Brain microvascular endothelial cell (primary cell): ENCODE measurements around the gene FAM162A.

Experiments
- DNase-seq: peaks from one replicate; pipeline ENCODE4 v3.0.0-alpha.2; 2020
- H3K27ac ChIP-seq: fragments of 250-450 bp; sonication (Bioruptor Pico); 2 replicates; pipeline ENCODE4 v1.5.1; 2020; ENCODE audit warnings: mild to moderate bottlenecking, moderate library complexity
- H3K27me3 ChIP-seq: fragments of 250-450 bp; sonication (Bioruptor Pico); replicated peaks from 2 replicates; pipeline ENCODE4 v1.5.1; 2020; ENCODE audit warnings: mild to moderate bottlenecking
- H3K36me3 ChIP-seq: fragments of 250-450 bp; sonication (Bioruptor Pico); replicated peaks from 2 replicates; pipeline ENCODE4 v1.5.1; 2020; ENCODE audit warnings: mild to moderate bottlenecking
- H3K4me3 ChIP-seq: 2 replicates; pipeline ENCODE4 v1.5.1; 2011; ENCODE audit warnings: low read depth, mild to moderate bottlenecking, control low read depth, low read length, moderate library complexity
- CTCF ChIP-seq: IDR thresholded peaks from 2 replicates; pipeline ENCODE4 v1.5.1; 2011; ENCODE audit warnings: low read depth, mild to moderate bottlenecking, moderate library complexity, low read length, control low read depth, inconsistent platforms; ENCODE audit errors: missing control alignments
- in situ Hi-C: cut with HindIII; loops from 2 replicates; pipeline ENCODE4 v1.10.0; 2017; ENCODE audit warnings: low sequenced_read_pairs, low pct_ligation_motif_present

FAM162A gene, protein sequence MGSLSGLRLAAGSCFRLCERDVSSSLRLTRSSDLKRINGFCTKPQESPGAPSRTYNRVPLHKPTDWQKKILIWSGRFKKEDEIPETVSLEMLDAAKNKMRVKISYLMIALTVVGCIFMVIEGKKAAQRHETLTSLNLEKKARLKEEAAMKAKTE

GRCh38 chr3:122383771-122384697, at the start of gene FAM162A:
Gene FAM162A (plus strand): TSS chr3:122384182. CDS start chr3:122384266, 84 bp downstream.
- H3K4me3 ChIP-seq, result peak within 1 kb of the TSS; percentile 93
- peak within 1 kb of the TSS; percentile 40 for H3K27ac ChIP-seq
- no peaks in the 10 kb centered on the region for H3K36me3 ChIP-seq
- no peaks in the 10 kb centered on the region for H3K27me3 ChIP-seq
- TF ChIP-seq CTCF, result peak; percentile 55
- in situ Hi-C loops, result no loop called here
- DNase-seq, result peak; percentile 82

- in situ Hi-C loops, result no loop called here
- no peak for DNase-seq
- no peak overlapping the region for H3K27ac ChIP-seq
- H3K27me3 ChIP-seq, result no peaks in the 10 kb centered on the region
- TF ChIP-seq CTCF, result no peak
- H3K4me3 ChIP-seq, result no peak overlapping the region
- H3K36me3 ChIP-seq, result no peaks in the 10 kb centered on the region
Measured at GRCh38 chr3:122342803-122343202, 41.2 kb upstream of the FAM162A start.

DNA sequence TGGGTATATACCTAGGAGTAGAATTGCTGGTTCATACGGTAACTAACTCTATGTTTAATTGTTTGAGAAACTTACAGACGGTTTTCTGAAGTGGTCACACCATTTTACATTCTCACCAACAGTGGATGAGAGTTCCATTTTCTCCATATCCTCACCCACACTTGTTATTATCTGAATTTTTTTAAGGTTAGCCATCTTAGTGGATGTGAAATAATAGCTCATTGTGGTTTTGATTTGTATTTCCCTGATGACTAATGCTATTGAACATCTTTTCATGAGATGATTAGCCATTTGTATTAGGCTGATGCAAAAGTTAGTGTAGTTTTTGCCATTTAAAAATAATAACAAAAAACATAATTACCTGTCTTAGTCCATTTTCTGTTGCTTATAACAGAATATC, 40.3 kb upstream of the FAM162A start:
- in situ Hi-C loops, result no loop called here
- H3K27ac ChIP-seq, result no peak overlapping the region
- no peak overlapping the region for H3K4me3 ChIP-seq
- H3K27me3 ChIP-seq, result no peaks in the 10 kb centered on the region
- TF ChIP-seq CTCF, result no peak
- DNase-seq, result no peak
- H3K36me3 ChIP-seq, result no peaks in the 10 kb centered on the region

DNA sequence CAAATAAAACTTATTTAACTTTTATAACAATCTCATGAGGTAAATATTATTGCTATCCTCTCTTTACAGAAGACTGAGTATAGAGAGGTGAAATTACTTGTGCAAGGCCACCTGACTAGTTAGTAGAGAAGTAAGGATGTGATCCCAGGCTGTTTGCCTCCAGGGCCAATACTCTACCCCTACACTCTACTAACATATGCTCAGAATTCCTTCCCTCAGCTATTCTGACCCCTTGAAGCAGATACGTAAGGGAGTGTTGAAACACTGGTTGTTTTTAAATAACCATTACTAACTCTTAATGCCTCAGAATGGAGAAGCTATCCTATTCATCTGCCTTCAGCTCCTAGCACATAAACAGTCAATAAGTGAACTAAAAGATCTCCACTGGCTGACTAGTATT, 34.8 kb upstream of the FAM162A start:
- in situ Hi-C loops, result no loop called here
- H3K4me3 ChIP-seq, result no peak overlapping the region
- no peaks in the 10 kb centered on the region for H3K36me3 ChIP-seq
- no peaks in the 10 kb centered on the region for H3K27me3 ChIP-seq
- no peak for TF ChIP-seq CTCF
- H3K27ac ChIP-seq, result no peak overlapping the region
- no peak for DNase-seq

- DNase-seq, result peak; percentile 71
- in situ Hi-C loops, result no loop called here
- Histone ChIP-seq H3K36me3 (no peaks in the 10 kb centered on the region), H3K27ac (no peak overlapping the region), H3K4me3 (no peak overlapping the region), H3K27me3 (no peaks in the 10 kb centered on the region)
- TF ChIP-seq CTCF, result no peak
Measured at GRCh38 chr3:122350814-122351418, 33.1 kb upstream of the FAM162A start.
